Memory B cell (primary cell): Measurements from ENCODE around the gene LRRC32.
A peak's percentile ranks its signal among the peaks of the same experiment; 100 is the strongest.

Source experiments
- ATAC-seq: fragments of 150-1000 bp; cut with Tn5 transposase; 2 replicates; pipeline ENCODE4 v1.10.0; 2021; ENCODE audit warnings: low read depth, mild to moderate bottlenecking, moderate library complexity
- DNase-seq, 2 donors: peaks; one replicate each; pipeline ENCODE4 v3.0.0; 2022; ENCODE audit warnings: low spot score in 2 of 2
- H3K27ac Mint-ChIP-seq: one replicate; pipeline ENCODE4 v1.8.0; 2022; ENCODE audit warnings: mild to moderate bottlenecking, moderate library complexity, mixed read lengths
- H3K27me3 Mint-ChIP-seq: one replicate; pipeline ENCODE4 v1.8.0; 2022; ENCODE audit warnings: mixed read lengths
- H3K36me3 Mint-ChIP-seq: one replicate; pipeline ENCODE4 v1.8.0; 2022; ENCODE audit warnings: mild to moderate bottlenecking, mixed read lengths
- H3K4me1 Mint-ChIP-seq: one replicate; pipeline ENCODE4 v1.8.0; 2022; ENCODE audit warnings: mixed read lengths
- H3K4me3 Mint-ChIP-seq: one replicate; pipeline ENCODE4 v1.8.0; 2022; ENCODE audit warnings: mild to moderate bottlenecking, moderate library complexity, mixed read lengths
- H3K9me3 Mint-ChIP-seq: one replicate; pipeline ENCODE4 v1.8.0; 2022; ENCODE audit warnings: mixed read lengths

LRRC32 gene

GRCh38 chr11:76680518-76681425, 10.2 kb upstream of the LRRC32 start:
- H3K36me3 Mint-ChIP-seq, result peaks cover 1% of the 10 kb centered on the region
- ATAC-seq (peak; percentile 84), DNase-seq (peak; percentile 79 to 84)
- no peak overlapping the region for H3K4me3 Mint-ChIP-seq
- no peaks in the 10 kb centered on the region for H3K9me3 Mint-ChIP-seq
- H3K27ac Mint-ChIP-seq, result no peak overlapping the region
- H3K4me1 Mint-ChIP-seq, result peaks cover 18% of the 10 kb centered on the region
- peaks cover 45% of the 10 kb centered on the region for H3K27me3 Mint-ChIP-seq

- no peaks in the 10 kb centered on the region for H3K9me3 Mint-ChIP-seq
- DNase-seq (no peak), ATAC-seq (no peak)
- no peak overlapping the region for H3K4me3 Mint-ChIP-seq
- H3K36me3 Mint-ChIP-seq, result no peaks in the 10 kb centered on the region
- H3K27me3 Mint-ChIP-seq, result peaks cover 33% of the 10 kb centered on the region
- peak overlapping the region; percentile 11 for H3K27ac Mint-ChIP-seq
- H3K4me1 Mint-ChIP-seq, result peaks cover 26% of the 10 kb centered on the region
Observed at GRCh38 chr11:76678321-76678720, 7.8 kb upstream of the LRRC32 start.

GRCh38 chr11:76677458-76677765, 6.9 kb upstream of the LRRC32 start:
- Mint-ChIP-seq H3K36me3 (no peaks in the 10 kb centered on the region), H3K4me3 (no peak overlapping the region), H3K27me3 (peaks cover 26% of the 10 kb centered on the region), H3K27ac (no peak overlapping the region), H3K4me1 (peaks cover 30% of the 10 kb centered on the region), H3K9me3 (no peaks in the 10 kb centered on the region)
- DNase-seq (no peak), ATAC-seq (no peak)

GRCh38 chr11:76676636-76677457, 6.3 kb upstream of the LRRC32 start:
- Mint-ChIP-seq H3K4me3 (no peak overlapping the region), H3K4me1 (peaks cover 31% of the 10 kb centered on the region), H3K36me3 (no peaks in the 10 kb centered on the region), H3K27me3 (peaks cover 23% of the 10 kb centered on the region), H3K9me3 (no peaks in the 10 kb centered on the region), H3K27ac (no peak overlapping the region)
- DNase-seq (no peak), ATAC-seq (no peak)

- Mint-ChIP-seq H3K27ac (no peak overlapping the region), H3K9me3 (no peaks in the 10 kb centered on the region), H3K4me1 (peaks cover 38% of the 10 kb centered on the region), H3K4me3 (no peak overlapping the region), H3K27me3 (peaks cover 22% of the 10 kb centered on the region), H3K36me3 (no peaks in the 10 kb centered on the region)
- no peak for DNase-seq
- peak; percentile 21 for ATAC-seq
Observed at GRCh38 chr11:76674517-76675400, 4.2 kb upstream of the LRRC32 start.

- Mint-ChIP-seq H3K27ac (peak overlapping the region; percentile 86), H3K27me3 (peaks cover 28% of the 10 kb centered on the region), H3K4me3 (peak overlapping the region; percentile 76), H3K9me3 (no peaks in the 10 kb centered on the region), H3K4me1 (peaks cover 48% of the 10 kb centered on the region), H3K36me3 (no peaks in the 10 kb centered on the region)
- no peak for DNase-seq
- no peak for ATAC-seq
Observed at GRCh38 chr11:76673176-76674142, 2.9 kb upstream of the LRRC32 start.

GRCh38 chr11:76672431-76673175, 2.1 kb upstream of the LRRC32 start:
- peak; percentile 80 to 88 for DNase-seq
- Mint-ChIP-seq H3K27me3 (peaks cover 30% of the 10 kb centered on the region), H3K27ac (peak overlapping the region; percentile 86), H3K4me3 (peak overlapping the region; percentile 76), H3K4me1 (peaks cover 52% of the 10 kb centered on the region), H3K9me3 (no peaks in the 10 kb centered on the region), H3K36me3 (no peaks in the 10 kb centered on the region)
- peak; percentile 85 for ATAC-seq

GRCh38 chr11:76671626-76672309, 1.2 kb upstream of the LRRC32 start:
- H3K4me3 Mint-ChIP-seq, result peak overlapping the region; percentile 71
- H3K4me1 Mint-ChIP-seq, result peaks cover 54% of the 10 kb centered on the region
- peaks cover 31% of the 10 kb centered on the region for H3K27me3 Mint-ChIP-seq
- no peaks in the 10 kb centered on the region for H3K36me3 Mint-ChIP-seq
- no peak for ATAC-seq
- peak overlapping the region; percentile 86 for H3K27ac Mint-ChIP-seq
- no peaks in the 10 kb centered on the region for H3K9me3 Mint-ChIP-seq
- no peak for DNase-seq

GRCh38 chr11:76671237-76671592, 668 bp upstream of the LRRC32 start:
- Mint-ChIP-seq H3K36me3 (no peaks in the 10 kb centered on the region), H3K27ac (peak overlapping the region; percentile 86), H3K4me1 (peaks cover 57% of the 10 kb centered on the region), H3K4me3 (peak overlapping the region; percentile 71), H3K27me3 (peaks cover 31% of the 10 kb centered on the region), H3K9me3 (no peaks in the 10 kb centered on the region)
- ATAC-seq (no peak), DNase-seq (no peak)

GRCh38 chr11:76669901-76670484, 554 bp downstream of the LRRC32 start:
- Mint-ChIP-seq H3K9me3 (no peaks in the 10 kb centered on the region), H3K4me3 (peak overlapping the region; percentile 67), H3K27me3 (peaks cover 30% of the 10 kb centered on the region), H3K27ac (no peak overlapping the region), H3K36me3 (no peaks in the 10 kb centered on the region), H3K4me1 (peaks cover 60% of the 10 kb centered on the region)
- DNase-seq (no peak), ATAC-seq (no peak)

GRCh38 chr11:76668362-76669155, 2.0 kb downstream of the LRRC32 start:
- DNase-seq (no peak), ATAC-seq (no peak)
- no peaks in the 10 kb centered on the region for H3K36me3 Mint-ChIP-seq
- H3K9me3 Mint-ChIP-seq, result no peaks in the 10 kb centered on the region
- H3K4me1 Mint-ChIP-seq, result peaks cover 65% of the 10 kb centered on the region
- peaks cover 37% of the 10 kb centered on the region for H3K27me3 Mint-ChIP-seq
- H3K27ac Mint-ChIP-seq, result no peak overlapping the region
- peak overlapping the region; percentile 59 for H3K4me3 Mint-ChIP-seq
